G401 (cell line): Measurements from ENCODE around the gene PDLIM5. TPM values are rescaled to one million over a fixed set of nuclear protein-coding genes. Genes with fewer than 3 reads are reported as not detected.

ENCODE experiments used
- DNase-seq: peaks from one replicate; pipeline ENCODE4 v3.0.0-alpha.2; 2015; ENCODE audit warnings: low spot score
- in situ Hi-C: cut with HindIII; loops from 2 replicates; pipeline ENCODE4 v1.10.0; 2016; ENCODE audit warnings: low sequenced_read_pairs, mixed read lengths
- total RNA-seq: library from RNA; depleted of rRNA; stranded (reverse); fragments of >200 nt; shearing (Covaris generic); gene quantifications from 2 replicates; pipeline ENCODE4 v1.2.3, GENCODE V29; 2014

The PDLIM5 gene
- total RNA-seq, 1 experiment from 2014 or later = not detected

GRCh38 chr4:94571298-94571697 lies 119.6 kb downstream of the PDLIM5 start:
- in situ Hi-C loops = no loop called here
- no peak for DNase-seq

DNA sequence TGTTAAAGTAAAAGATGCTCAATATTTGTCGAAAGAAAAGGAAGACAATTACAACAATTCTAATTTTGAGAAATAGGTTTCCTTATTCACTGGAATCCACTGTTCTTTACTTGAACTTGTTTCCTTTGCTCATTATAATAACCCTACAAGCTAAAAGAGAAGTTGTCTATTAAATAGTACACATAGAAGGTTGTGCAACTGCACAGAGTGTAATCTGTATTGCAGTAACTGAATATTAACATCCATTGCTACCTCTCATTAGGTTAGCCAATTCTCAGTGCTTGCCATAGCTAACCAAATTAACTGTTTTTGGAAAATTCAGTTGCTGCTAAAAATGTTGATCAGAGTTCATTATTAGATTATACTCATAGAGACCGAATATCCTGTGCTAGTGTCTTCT lies 120.0 kb downstream of the PDLIM5 start:
- in situ Hi-C loops = no loop called here
- no peak for DNase-seq

DNA sequence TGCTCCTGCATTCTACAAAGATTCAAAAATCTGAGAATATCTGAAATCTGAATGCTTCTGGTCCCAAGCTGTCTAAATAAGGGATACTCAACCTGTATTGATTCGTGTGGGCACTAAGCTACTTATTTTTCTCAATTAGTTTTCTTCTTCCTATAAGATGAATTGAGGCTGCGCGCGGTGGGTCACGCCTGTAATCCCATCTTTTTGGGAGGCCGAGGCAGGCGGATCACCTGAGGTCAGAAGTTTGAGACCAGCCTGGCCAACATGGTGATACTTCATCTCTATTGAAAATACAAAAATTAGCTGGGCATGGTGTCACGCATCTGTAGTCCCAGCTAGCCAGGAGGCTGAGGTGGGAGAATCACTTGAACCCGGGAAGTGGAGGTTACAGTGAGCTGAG lies 122.3 kb downstream of the PDLIM5 start:
- DNase-seq = no peak
- in situ Hi-C loops = no loop called here

- in situ Hi-C loops = no loop called here
- no peak for DNase-seq
These were observed 122.9 kb downstream of the PDLIM5 start for GRCh38 chr4:94574616-94575015.

GRCh38 chr4:94575652-94576051 lies 123.9 kb downstream of the PDLIM5 start:
- no peak for DNase-seq
- in situ Hi-C loops = no loop called here

GRCh38 chr4:94576210-94576609 lies 124.5 kb downstream of the PDLIM5 start:
- no peak for DNase-seq
- in situ Hi-C loops = no loop called here

- DNase-seq = peak; percentile 35
- in situ Hi-C loops = no loop called here
These were observed 125.4 kb downstream of the PDLIM5 start for GRCh38 chr4:94577136-94577535.

- in situ Hi-C loops = no loop called here
- no peak for DNase-seq
These were observed 126.5 kb downstream of the PDLIM5 start for GRCh38 chr4:94578195-94578594.

DNA sequence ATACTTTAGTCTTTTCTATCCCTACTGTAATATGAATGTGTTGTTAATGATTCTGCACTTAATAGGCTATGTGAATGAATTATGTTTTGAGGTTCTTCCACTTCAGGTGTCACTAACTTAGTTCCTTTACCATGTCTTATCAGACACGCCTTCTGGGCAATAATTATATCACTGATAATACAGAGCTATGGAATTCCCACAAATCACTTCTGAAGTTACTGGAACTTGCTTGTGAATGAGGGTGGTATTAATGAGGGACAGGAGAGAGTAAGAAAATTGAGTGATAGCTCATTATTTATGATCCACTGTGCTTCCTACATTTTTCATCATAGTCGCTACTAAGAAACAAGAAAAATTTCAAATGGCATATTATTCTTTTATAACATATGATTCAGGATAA lies 130.0 kb downstream of the PDLIM5 start:
- DNase-seq = no peak
- in situ Hi-C loops = no loop called here

DNA sequence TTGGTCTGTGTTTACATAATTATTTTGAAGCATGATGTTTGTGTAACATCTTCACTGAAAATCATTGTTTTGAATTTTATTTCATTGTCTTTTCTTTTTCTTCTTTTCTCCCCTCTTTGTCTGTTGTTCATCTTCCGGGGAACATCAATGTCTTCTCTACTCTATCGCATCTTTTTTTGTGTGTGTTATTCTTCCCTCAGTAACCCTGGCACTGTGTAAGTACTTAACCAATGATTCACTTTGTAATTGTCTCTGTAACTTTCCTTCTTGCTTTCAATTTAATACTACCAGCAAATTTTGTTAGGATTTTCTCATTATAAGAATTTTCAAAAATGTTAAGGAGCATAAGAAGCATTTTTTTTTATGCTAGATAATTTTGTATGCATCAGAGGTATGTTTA lies 130.8 kb downstream of the PDLIM5 start:
- no peak for DNase-seq
- in situ Hi-C loops = no loop called here

DNA sequence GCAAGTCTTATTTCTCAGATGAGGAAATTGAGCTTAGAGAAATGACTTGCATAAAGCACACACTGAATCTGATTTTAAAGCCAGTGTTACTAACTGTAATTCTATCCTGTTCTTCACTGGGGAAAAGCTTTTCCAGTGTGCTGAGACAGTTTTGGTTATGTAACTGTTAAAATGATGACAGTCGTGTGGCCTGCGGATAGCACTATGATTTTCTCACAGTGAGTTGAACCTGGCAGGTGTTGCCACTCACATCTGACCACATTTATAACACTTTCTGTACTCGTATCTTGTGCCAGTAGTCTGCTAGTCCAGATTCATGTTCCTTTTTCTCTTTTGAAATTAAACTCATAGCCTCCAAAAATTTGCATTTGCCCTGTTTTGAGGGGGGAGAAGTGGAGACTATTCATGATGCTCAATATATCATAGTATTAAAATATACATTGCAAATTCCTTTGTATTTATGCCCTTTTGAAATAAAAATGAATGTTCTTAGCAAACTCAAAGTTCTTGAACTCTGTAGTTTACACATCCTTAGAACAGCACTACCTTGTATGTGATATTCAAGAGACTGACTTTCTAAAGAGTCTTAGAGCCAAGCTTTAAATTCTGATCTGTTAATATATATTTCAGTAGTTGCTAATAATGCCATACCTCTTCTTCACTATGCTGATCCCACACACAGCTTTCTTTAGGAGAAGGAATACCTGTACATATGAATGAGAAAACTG lies 132.3 kb downstream of the PDLIM5 start:
- in situ Hi-C loops = no loop called here
- DNase-seq = no peak

DNA sequence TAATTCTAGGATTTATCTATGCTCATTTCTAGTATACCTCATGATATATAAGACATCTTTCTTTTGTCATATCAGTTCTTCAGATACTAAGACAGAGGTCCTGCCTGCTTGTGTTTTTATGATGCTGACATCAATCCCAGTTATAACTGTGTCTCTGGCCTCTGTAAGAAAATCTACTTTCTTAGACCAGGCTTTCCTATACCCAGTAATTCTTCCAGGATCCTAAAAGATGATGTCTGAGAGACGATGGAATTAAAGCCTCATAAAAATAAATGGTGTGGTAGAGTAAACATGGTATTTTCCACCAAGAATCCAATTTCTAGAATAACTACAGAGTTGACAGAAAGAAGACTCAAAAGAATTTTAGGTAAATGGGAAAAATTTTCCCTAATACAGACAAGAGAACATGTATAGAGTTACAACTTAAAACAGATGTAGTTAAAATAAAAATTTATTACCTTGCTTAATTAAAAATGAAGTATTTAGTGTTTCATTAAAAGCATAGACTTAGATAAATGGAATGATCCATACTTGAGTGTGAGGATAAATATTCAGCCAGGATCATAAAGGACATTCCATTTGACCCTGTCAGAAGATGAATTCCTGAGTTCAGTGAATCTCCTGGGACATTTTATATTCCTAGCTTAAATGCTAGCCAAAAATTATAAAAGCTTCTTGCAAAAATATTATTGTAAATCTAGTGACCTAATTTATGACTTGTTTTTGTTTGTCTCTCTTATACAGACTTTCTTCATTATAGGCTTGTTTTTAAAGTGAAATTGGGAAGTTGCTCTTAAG lies 137.4 kb downstream of the PDLIM5 start:
- in situ Hi-C loops = no loop called here
- no peak for DNase-seq

GRCh38 chr4:94590493-94590892 lies 138.8 kb downstream of the PDLIM5 start:
- no peak for DNase-seq
- in situ Hi-C loops = no loop called here

GRCh38 chr4:94591289-94591688 lies 139.5 kb downstream of the PDLIM5 start:
- DNase-seq = no peak
- in situ Hi-C loops = no loop called here

DNA sequence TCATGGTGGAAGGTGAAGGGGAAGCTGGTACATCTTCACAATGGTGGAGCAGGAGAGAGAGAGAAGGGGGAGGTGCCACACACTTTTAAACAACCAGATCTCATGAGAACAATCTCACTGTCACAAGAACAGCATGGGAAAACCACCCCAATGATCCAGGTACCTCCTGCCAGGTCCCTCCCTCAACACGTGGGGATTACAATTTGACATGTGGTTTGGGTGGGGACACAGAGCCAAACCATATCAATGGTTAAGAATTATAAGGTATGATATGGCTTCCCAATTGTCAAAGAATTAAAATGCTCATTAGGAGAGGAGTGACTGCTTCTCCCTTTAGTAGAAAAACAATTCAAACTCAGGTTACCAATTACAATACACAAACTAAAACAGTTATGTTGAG lies 143.3 kb downstream of the PDLIM5 start:
- no peak for DNase-seq
- in situ Hi-C loops = no loop called here

DNA sequence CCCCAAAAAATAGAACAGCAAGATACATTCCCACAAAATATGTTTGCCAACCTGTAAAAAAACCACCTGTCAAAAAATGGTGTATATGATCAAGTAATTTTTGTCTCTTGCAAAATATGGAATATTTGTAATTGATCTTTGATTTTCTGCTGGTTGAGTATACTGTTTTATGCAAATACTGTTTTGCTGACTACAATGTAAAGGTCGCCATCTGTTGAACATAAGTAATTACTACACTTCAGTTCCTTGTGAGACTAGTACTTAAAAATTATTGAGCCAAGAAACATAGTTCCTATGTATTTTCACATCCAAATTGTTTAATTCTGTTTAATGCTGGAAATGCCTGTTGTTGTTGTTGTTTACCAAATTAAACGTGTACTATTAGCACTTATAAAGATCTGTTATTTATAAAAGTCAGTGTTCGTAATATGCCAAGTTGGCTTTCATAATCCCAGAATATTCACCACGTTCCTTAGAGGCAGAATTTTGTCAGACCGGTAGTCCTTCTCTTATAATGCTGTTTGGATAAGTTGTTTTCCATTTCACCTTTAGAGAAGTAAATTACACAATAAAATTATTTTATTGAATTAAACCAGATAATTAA lies 144.2 kb downstream of the PDLIM5 start:
- in situ Hi-C loops = no loop called here

GRCh38 chr4:94598758-94599157 lies 147.0 kb downstream of the PDLIM5 start:
- no peak for DNase-seq
- in situ Hi-C loops = no loop called here

More for the DNA sequence above, 144.2 kb downstream of the PDLIM5 start:
- peak; percentile 32 for DNase-seq

- in situ Hi-C loops = no loop called here
- DNase-seq = no peak
These were observed 151.5 kb downstream of the PDLIM5 start for GRCh38 chr4:94603170-94603747.

DNA sequence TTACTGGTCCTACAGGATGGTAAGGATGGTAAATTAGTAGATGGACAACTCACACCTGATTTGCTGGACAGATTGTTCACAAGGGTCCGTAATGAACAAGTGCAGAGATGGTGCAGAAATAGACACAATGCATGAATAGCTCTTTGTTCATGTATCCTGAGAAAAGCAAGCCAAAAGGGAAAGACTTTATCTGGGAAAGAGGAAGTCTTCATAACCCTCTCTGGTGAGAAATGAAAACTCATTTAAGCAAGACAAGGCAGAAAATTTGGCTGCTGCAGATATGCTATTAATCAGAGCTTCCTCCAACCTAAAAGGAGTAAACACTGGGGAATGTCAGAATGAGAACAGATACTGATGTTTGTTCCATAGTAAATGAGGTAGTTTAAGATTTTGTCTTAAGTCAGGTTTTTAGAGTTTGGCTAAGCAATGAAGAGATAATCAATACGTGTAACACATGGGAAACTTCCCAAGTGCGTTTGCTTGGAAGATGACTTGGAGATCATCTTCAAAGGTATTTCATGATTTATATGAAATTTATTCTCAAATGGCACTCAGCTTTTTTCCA lies 153.6 kb downstream of the PDLIM5 start:
- in situ Hi-C loops = no loop called here
- no peak for DNase-seq

GRCh38 chr4:94610145-94610544 lies 158.4 kb downstream of the PDLIM5 start:
- DNase-seq = no peak
- in situ Hi-C loops = no loop called here
